ENCODE data around the gene ADORA3. TPM values are rescaled to one million over a fixed set of nuclear protein-coding genes. Genes with fewer than 3 reads are reported as not detected.

ADORA3 gene
- total RNA-seq, 1 donor from 2014 or later = not detected

GRCh38 chr1:111487133-111487532 is 16.3 kb downstream of the ADORA3 start:
- no peak overlapping the region for H3K4me2 ChIP-seq (ENCODE audit: low read length)
- no peak overlapping the region for H3K27ac Mint-ChIP-seq (ENCODE audit: unreplicated experiment)
- no peak for FAIRE-seq
- H2AFZ ChIP-seq (ENCODE audit: low read depth, low read length) = no peak overlapping the region
- H3K27me3 ChIP-seq (ENCODE audit: insufficient read depth, low read length) = no peaks in the 10 kb centered on the region
- no peaks in the 10 kb centered on the region for H3K36me3 ChIP-seq (ENCODE audit: insufficient read depth, low read length)
- H3K4me1 ChIP-seq (ENCODE audit: insufficient read depth, low read length) = no peaks in the 10 kb centered on the region
- no peaks in the 10 kb centered on the region for H4K20me1 ChIP-seq (ENCODE audit: insufficient read depth, low read length)
- H3K27ac ChIP-seq (ENCODE audit: low read depth, low read length) = no peak overlapping the region
- no peaks in the 10 kb centered on the region for H3K79me2 ChIP-seq (ENCODE audit: insufficient read depth, low read length)
- H3K9me3 ChIP-seq (ENCODE audit: insufficient read depth, low read depth, low read length) = no peaks in the 10 kb centered on the region
- peaks cover 34% of the 10 kb centered on the region for H3K27me3 Mint-ChIP-seq (ENCODE audit: low read depth, unreplicated experiment)
- TF ChIP-seq CTCF (IDR thresholded peaks at IDR 0.05; ENCODE audit: insufficient read depth, low read depth, low read length) (no peak), EZH2 (IDR thresholded peaks at IDR 0.05; ENCODE audit: insufficient read depth, low read length) (no peak)
- no peak for DNase-seq (ENCODE audit: low read depth)
- peaks cover 7% of the 10 kb centered on the region for H3K4me1 Mint-ChIP-seq (ENCODE audit: low read depth, unreplicated experiment)
- H3K9me3 Mint-ChIP-seq (ENCODE audit: unreplicated experiment) = no peaks in the 10 kb centered on the region
- H3K36me3 Mint-ChIP-seq (ENCODE audit: low read depth, unreplicated experiment) = no peaks in the 10 kb centered on the region
- H3K4me3 Mint-ChIP-seq (ENCODE audit: unreplicated experiment) = no peak overlapping the region
- no peak overlapping the region for H3K9ac ChIP-seq (ENCODE audit: low read length)
- no peak overlapping the region for H3K4me3 ChIP-seq (ENCODE audit: insufficient read depth, low read depth, low read length)

- Histone ChIP-seq H3K4me2 (ENCODE audit: low read length) (no peak overlapping the region), H3K27me3 (ENCODE audit: insufficient read depth, low read length) (no peaks in the 10 kb centered on the region), H3K4me3 (ENCODE audit: insufficient read depth, low read depth, low read length) (no peak overlapping the region), H3K9ac (ENCODE audit: low read length) (no peak overlapping the region), H3K4me1 (ENCODE audit: insufficient read depth, low read length) (no peaks in the 10 kb centered on the region), H3K9me3 (ENCODE audit: insufficient read depth, low read depth, low read length) (no peaks in the 10 kb centered on the region), H3K27ac (ENCODE audit: low read depth, low read length) (no peak overlapping the region), H2AFZ (ENCODE audit: low read depth, low read length) (no peak overlapping the region), H3K36me3 (ENCODE audit: insufficient read depth, low read length) (no peaks in the 10 kb centered on the region), H4K20me1 (ENCODE audit: insufficient read depth, low read length) (no peaks in the 10 kb centered on the region), H3K79me2 (ENCODE audit: insufficient read depth, low read length) (no peaks in the 10 kb centered on the region)
- no peaks in the 10 kb centered on the region for H3K36me3 Mint-ChIP-seq (ENCODE audit: low read depth, unreplicated experiment)
- H3K4me3 Mint-ChIP-seq (ENCODE audit: unreplicated experiment) = no peak overlapping the region
- FAIRE-seq (no peak), DNase-seq (ENCODE audit: low read depth) (no peak)
- H3K4me1 Mint-ChIP-seq (ENCODE audit: low read depth, unreplicated experiment) = peaks cover 7% of the 10 kb centered on the region
- H3K9me3 Mint-ChIP-seq (ENCODE audit: unreplicated experiment) = no peaks in the 10 kb centered on the region
- no peak for TF ChIP-seq CTCF (IDR thresholded peaks at IDR 0.05; ENCODE audit: insufficient read depth, low read depth, low read length)
- TF ChIP-seq EZH2 (IDR thresholded peaks at IDR 0.05; ENCODE audit: insufficient read depth, low read length) = no peak
- H3K27ac Mint-ChIP-seq (ENCODE audit: unreplicated experiment) = no peak overlapping the region
- H3K27me3 Mint-ChIP-seq (ENCODE audit: low read depth, unreplicated experiment) = peaks cover 34% of the 10 kb centered on the region
Observed at GRCh38 chr1:111486431-111486830, 17.0 kb downstream of the ADORA3 start.

- no peak overlapping the region for H3K4me3 Mint-ChIP-seq (ENCODE audit: unreplicated experiment)
Observed at GRCh38 chr1:111484391-111485026, 18.9 kb downstream of the ADORA3 start.

More at GRCh38 chr1:111484391-111485026, 18.9 kb downstream of the ADORA3 start:
- Histone ChIP-seq H3K27ac (ENCODE audit: low read depth, low read length) (no peak overlapping the region), H3K79me2 (ENCODE audit: insufficient read depth, low read length) (no peaks in the 10 kb centered on the region), H3K9me3 (ENCODE audit: insufficient read depth, low read depth, low read length) (no peaks in the 10 kb centered on the region), H3K4me1 (ENCODE audit: insufficient read depth, low read length) (no peaks in the 10 kb centered on the region), H3K36me3 (ENCODE audit: insufficient read depth, low read length) (no peaks in the 10 kb centered on the region), H3K27me3 (ENCODE audit: insufficient read depth, low read length) (peaks cover 3% of the 10 kb centered on the region), H4K20me1 (ENCODE audit: insufficient read depth, low read length) (no peaks in the 10 kb centered on the region), H2AFZ (ENCODE audit: low read depth, low read length) (no peak overlapping the region), H3K4me2 (ENCODE audit: low read length) (no peak overlapping the region), H3K9ac (ENCODE audit: low read length) (no peak overlapping the region), H3K4me3 (ENCODE audit: insufficient read depth, low read depth, low read length) (no peak overlapping the region)
- no peak for FAIRE-seq
- no peak for DNase-seq (ENCODE audit: low read depth)
- Mint-ChIP-seq H3K27me3 (ENCODE audit: low read depth, unreplicated experiment) (peaks cover 24% of the 10 kb centered on the region), H3K9me3 (ENCODE audit: unreplicated experiment) (no peaks in the 10 kb centered on the region), H3K36me3 (ENCODE audit: low read depth, unreplicated experiment) (no peaks in the 10 kb centered on the region), H3K4me1 (ENCODE audit: low read depth, unreplicated experiment) (peaks cover 7% of the 10 kb centered on the region), H3K27ac (ENCODE audit: unreplicated experiment) (no peak overlapping the region)
- TF ChIP-seq EZH2 (IDR thresholded peaks at IDR 0.05; ENCODE audit: insufficient read depth, low read length) (no peak), CTCF (IDR thresholded peaks at IDR 0.05; ENCODE audit: insufficient read depth, low read depth, low read length) (no peak)

Measured in astrocyte (in vitro differentiated cells and primary cell).